Activated naive CD8-positive, alpha-beta T cell treated with anti-CD3 and anti-CD28 coated beads for 36 hours (primary cell): Measurements from ENCODE around the gene SRRT. TPM values are rescaled to one million over a fixed set of nuclear protein-coding genes. Genes with fewer than 3 reads are reported as not detected.
"Not testable (repeated sequence)": the region's sequence is repeated elsewhere in the genome, so short reads cannot be mapped to it uniquely, and the experiment has no call there.

Experiments
- DNase-seq: peaks from one replicate; pipeline ENCODE4 v3.0.0; 2021
- H3K27ac Mint-ChIP-seq: one replicate; pipeline ENCODE4 v1.8.0; 2022; ENCODE audit warnings: mild to moderate bottlenecking, moderate library complexity, mixed read lengths
- H3K27me3 Mint-ChIP-seq: one replicate; pipeline ENCODE4 v1.8.0; 2022; ENCODE audit warnings: mild to moderate bottlenecking, mixed read lengths
- H3K36me3 Mint-ChIP-seq: one replicate; pipeline ENCODE4 v1.8.0; 2021; ENCODE audit warnings: mild to moderate bottlenecking, mixed read lengths
- H3K4me1 Mint-ChIP-seq: one replicate; pipeline ENCODE4 v1.8.0; 2021; ENCODE audit warnings: mixed read lengths
- H3K4me3 Mint-ChIP-seq: one replicate; pipeline ENCODE4 v1.8.0; 2022; ENCODE audit warnings: mild to moderate bottlenecking, moderate library complexity, mixed read lengths
- H3K9me3 Mint-ChIP-seq: one replicate; pipeline ENCODE4 v1.8.0; 2022; ENCODE audit warnings: mixed read lengths
- total RNA-seq, 2 experiments: library from RNA; stranded (reverse); gene quantifications; one replicate each; pipeline ENCODE4 v1.2.3, GENCODE V29; 2021

SRRT gene
- total RNA-seq, 2 experiments from 2014 or later: 296 to 297 TPM

GRCh38 chr7:100893910-100894721 lies 19.2 kb downstream of the SRRT start:
- no peak overlapping the region for H3K4me3 Mint-ChIP-seq
- H3K9me3 Mint-ChIP-seq: no peaks in the 10 kb centered on the region
- peaks cover 14% of the 10 kb centered on the region for H3K4me1 Mint-ChIP-seq
- H3K27me3 Mint-ChIP-seq: peaks cover 61% of the 10 kb centered on the region
- no peak overlapping the region for H3K27ac Mint-ChIP-seq
- no peaks in the 10 kb centered on the region for H3K36me3 Mint-ChIP-seq
- DNase-seq: no peak

DNA sequence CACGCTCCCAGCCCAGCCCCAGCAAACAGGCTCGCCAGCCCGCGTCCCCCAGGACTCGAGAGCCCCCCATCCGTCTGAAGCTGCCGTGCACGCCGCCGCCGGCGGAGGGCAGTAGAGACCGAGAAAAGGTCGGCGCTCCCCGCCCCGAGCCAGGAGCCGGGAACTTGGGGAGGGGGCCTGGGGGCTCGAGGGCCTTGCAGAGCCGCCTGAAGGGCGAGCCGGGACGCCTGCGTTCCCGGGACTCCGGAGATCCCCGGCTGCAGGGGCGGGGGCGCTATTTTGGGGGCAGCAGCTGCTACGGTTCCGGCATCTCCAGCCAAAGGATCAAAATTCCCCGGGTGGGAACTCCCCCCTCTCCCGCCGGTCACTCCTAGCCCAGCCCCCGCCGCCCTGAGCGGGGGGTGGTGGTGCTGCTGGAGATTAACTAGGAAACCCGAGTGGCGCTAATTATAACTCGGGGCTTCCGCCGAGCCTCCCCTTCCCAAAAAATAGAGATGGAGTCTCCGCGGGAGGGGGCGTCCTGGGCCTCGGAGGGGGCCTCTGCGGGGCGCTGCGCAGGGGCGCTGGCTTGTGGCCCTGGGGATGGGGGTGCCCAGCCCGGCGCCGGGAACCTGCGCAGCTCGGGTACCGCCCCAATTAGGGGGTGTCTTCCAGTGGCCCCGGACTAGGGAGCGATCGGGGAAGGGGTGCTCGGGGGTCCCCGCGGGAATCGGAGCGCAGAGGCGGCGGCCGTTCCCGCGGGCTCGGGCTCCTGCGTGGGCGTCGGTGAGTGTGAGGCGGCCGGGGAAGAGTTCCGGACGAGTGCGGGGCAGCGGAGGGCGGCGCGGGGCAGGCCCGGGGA lies 20.2 kb downstream of the SRRT start:
- Mint-ChIP-seq H3K27ac (no peak overlapping the region), H3K27me3 (peaks cover 61% of the 10 kb centered on the region), H3K4me3 (no peak overlapping the region), H3K4me1 (peaks cover 13% of the 10 kb centered on the region), H3K36me3 (no peaks in the 10 kb centered on the region), H3K9me3 (no peaks in the 10 kb centered on the region)
- DNase-seq: peak; percentile 60

GRCh38 chr7:100895701-100895955 lies 20.7 kb downstream of the SRRT start, which contains the start of gene ACHE:
ACHE (minus strand) TSS chr7:100895888; CDS start chr7:100894232, 1,656 bp downstream.
- Mint-ChIP-seq H3K27ac (no peak within 1 kb of the TSS), H3K4me1 (peaks cover 9% of the 10 kb centered on the region), H3K4me3 (peak within 1 kb of the TSS; percentile 56), H3K9me3 (no peaks in the 10 kb centered on the region), H3K27me3 (peaks cover 56% of the 10 kb centered on the region), H3K36me3 (no peaks in the 10 kb centered on the region)
- no peak for DNase-seq

DNA sequence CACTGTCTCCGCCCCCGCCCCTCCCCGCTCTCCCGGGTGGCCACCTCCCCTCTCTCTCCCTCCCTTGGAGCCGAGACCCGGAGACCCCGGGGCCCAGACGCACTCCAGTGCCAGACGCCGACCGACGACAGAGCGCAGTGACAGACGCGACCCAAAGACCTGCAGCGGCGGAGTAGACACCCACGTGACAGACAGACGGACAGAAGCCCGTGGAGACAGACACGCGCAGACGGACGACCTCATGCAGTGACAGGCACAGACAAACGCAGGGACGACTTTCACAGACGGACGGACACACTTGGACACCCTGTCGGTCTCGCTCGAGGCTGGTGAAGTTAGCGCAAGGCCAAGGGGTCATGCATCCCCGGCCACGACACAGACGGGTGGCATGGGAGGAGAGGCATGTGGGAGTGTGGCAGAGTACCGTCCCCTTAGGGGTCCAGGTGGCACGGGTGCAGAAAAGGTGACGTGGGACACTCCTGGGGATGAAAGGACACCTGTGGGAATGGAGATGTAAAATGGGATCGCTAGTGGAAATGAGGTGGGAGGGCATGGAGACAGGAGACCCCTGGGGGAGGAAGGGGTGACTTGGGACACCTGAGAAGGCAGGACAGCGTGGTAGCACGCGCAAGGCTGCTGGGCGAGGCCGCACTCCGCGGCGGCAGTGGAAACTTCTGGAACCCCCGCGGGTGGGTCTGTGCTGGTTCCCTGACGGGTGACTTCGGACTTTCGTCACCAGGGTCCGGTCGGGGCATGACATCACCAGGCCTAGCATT lies 21.2 kb downstream of the SRRT start:
- Mint-ChIP-seq H3K4me1 (peaks cover 7% of the 10 kb centered on the region), H3K27ac (no peak overlapping the region), H3K36me3 (no peaks in the 10 kb centered on the region), H3K4me3 (peak overlapping the region; percentile 56), H3K27me3 (peaks cover 58% of the 10 kb centered on the region), H3K9me3 (no peaks in the 10 kb centered on the region)
- no peak for DNase-seq

GRCh38 chr7:100896732-100897608 lies 22.1 kb downstream of the SRRT start:
- no peaks in the 10 kb centered on the region for H3K9me3 Mint-ChIP-seq
- no peaks in the 10 kb centered on the region for H3K36me3 Mint-ChIP-seq
- H3K27me3 Mint-ChIP-seq: peaks cover 50% of the 10 kb centered on the region
- no peak overlapping the region for H3K27ac Mint-ChIP-seq
- DNase-seq: no peak
- H3K4me1 Mint-ChIP-seq: peaks cover 6% of the 10 kb centered on the region
- H3K4me3 Mint-ChIP-seq: peak overlapping the region; percentile 37

- no peak for DNase-seq
- Mint-ChIP-seq H3K27ac (no peak overlapping the region), H3K27me3 (peaks cover 45% of the 10 kb centered on the region)
Measured at GRCh38 chr7:100897772-100898454, 23.0 kb downstream of the SRRT start.

GRCh38 chr7:100899432-100899831 lies 24.5 kb downstream of the SRRT start:
- Mint-ChIP-seq H3K9me3 (no peaks in the 10 kb centered on the region), H3K4me3 (no peak overlapping the region), H3K27me3 (peaks cover 36% of the 10 kb centered on the region), H3K4me1 (peaks cover 6% of the 10 kb centered on the region), H3K27ac (no peak overlapping the region), H3K36me3 (no peaks in the 10 kb centered on the region)
- no peak for DNase-seq

More at GRCh38 chr7:100897772-100898454, 23.0 kb downstream of the SRRT start:
- Mint-ChIP-seq H3K4me3 (no peak overlapping the region), H3K36me3 (no peaks in the 10 kb centered on the region), H3K4me1 (peaks cover 6% of the 10 kb centered on the region), H3K9me3 (no peaks in the 10 kb centered on the region)

GRCh38 chr7:100900978-100901377 lies 26.1 kb downstream of the SRRT start:
- Mint-ChIP-seq H3K27ac (no peak overlapping the region), H3K9me3 (no peaks in the 10 kb centered on the region), H3K4me3 (no peak overlapping the region), H3K36me3 (no peaks in the 10 kb centered on the region), H3K27me3 (peaks cover 33% of the 10 kb centered on the region), H3K4me1 (peaks cover 4% of the 10 kb centered on the region)
- DNase-seq: no peak

DNA sequence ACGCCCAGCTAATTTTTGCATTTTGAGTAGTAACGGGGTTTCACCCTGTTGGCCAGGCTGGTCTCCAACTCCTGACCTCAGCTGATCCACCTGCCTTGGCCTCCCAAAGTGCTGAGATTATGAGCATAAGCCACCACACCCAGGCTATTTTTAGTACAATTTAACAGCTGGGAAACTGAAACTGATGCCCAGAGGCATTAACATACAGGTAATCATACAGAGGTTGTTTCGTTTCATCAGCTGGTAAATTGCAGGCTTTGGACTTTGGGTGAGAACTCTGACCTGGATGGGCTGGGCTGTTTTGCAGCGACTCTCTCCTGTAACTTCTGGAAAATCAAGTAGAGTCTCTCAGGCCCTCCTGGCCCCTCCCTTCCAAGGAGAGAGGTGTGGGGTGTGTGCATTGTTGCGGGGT lies 27.0 kb downstream of the SRRT start:
- Mint-ChIP-seq H3K4me1 (no peaks in the 10 kb centered on the region), H3K36me3 (no peaks in the 10 kb centered on the region), H3K4me3 (no peak overlapping the region), H3K27me3 (peaks cover 27% of the 10 kb centered on the region), H3K27ac (no peak overlapping the region), H3K9me3 (no peaks in the 10 kb centered on the region)
- DNase-seq: no peak

DNA sequence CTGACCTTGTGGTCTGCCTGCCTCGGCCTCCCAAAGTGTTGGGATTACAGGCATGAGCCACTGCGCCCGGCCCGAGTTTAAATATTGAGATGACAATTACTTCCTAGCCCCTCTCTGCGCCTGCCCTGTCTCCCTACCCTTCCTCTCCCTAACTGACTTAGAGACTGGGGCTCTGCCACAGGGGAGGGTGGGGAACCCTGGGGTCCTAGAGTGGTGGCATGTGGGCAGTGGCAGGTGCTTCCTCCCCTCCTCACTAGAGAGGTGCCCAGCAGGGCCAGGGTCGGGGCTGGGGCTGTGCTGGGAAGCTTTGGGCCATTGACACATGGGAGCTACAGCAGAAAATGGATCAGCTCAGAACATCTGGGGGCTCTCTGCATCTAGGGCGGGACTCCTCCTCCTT lies 27.7 kb downstream of the SRRT start:
- Mint-ChIP-seq H3K27ac (no peak overlapping the region), H3K4me1 (no peaks in the 10 kb centered on the region), H3K36me3 (no peaks in the 10 kb centered on the region), H3K27me3 (peaks cover 21% of the 10 kb centered on the region), H3K9me3 (no peaks in the 10 kb centered on the region), H3K4me3 (no peak overlapping the region)
- DNase-seq: no peak

- Mint-ChIP-seq H3K27me3 (peaks cover 18% of the 10 kb centered on the region), H3K27ac (no peak overlapping the region), H3K9me3 (no peaks in the 10 kb centered on the region), H3K4me3 (no peak overlapping the region), H3K4me1 (no peaks in the 10 kb centered on the region), H3K36me3 (no peaks in the 10 kb centered on the region)
- no peak for DNase-seq
Measured at GRCh38 chr7:100908512-100908911, 33.6 kb downstream of the SRRT start.

GRCh38 chr7:100910443-100910842 lies 35.5 kb downstream of the SRRT start:
- H3K36me3 Mint-ChIP-seq, H3K27ac Mint-ChIP-seq, H3K9me3 Mint-ChIP-seq, H3K4me1 Mint-ChIP-seq, H3K4me3 Mint-ChIP-seq, DNase-seq: not testable (repeated sequence)
- H3K27me3 Mint-ChIP-seq: peaks cover 18% of the 10 kb centered on the region

DNA sequence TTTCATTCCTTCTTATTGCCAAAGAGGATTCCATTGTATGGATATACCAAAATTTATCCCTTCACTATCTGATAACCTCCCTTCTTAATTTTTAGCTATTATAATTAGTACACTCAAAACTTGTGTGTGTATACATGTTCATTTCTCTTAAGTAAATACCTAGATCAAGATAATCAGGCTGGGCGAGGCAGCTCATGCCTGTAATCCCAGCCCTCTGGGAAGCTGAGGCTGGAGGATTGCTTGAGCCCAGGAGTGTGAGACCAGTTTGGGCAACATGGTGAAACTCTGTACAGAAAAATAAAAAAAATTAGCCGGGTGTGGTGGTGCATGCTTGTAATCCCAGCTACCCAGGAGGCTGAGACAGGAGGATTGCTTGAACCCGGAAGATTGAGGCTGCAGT lies 36.6 kb downstream of the SRRT start:
- Mint-ChIP-seq H3K9me3 (no peaks in the 10 kb centered on the region), H3K36me3 (no peaks in the 10 kb centered on the region), H3K4me1 (no peaks in the 10 kb centered on the region), H3K4me3 (no peak overlapping the region), H3K27ac (no peak overlapping the region), H3K27me3 (peaks cover 18% of the 10 kb centered on the region)
- DNase-seq: no peak
